HEK293 (cell line): Measurements from ENCODE around the gene ATXN2.

Experiments used
- CTCF ChIA-PET: fragments of 350-600 bp; formaldehyde crosslinking; extraction: SDS; loops from one replicate; lab custom pipeline; 2021; ENCODE audit warnings: antibody characterized with exemption; lab: Yijun Ruan, JAX
- POLR2A ChIA-PET: fragments of 300-600 bp; formaldehyde crosslinking; extraction: SDS; loops from one replicate; lab custom pipeline; 2020; ENCODE audit warnings: antibody characterized with exemption, inconsistent platforms; lab: Yijun Ruan, JAX
- H3K27ac ChIP-seq: fragments of 200-500 bp; sonication (Bioruptor generic); 2 replicates; pipeline ENCODE4 v1.5.1; 2014; ENCODE audit warnings: low read depth, low read length, control low read depth, inconsistent platforms; ENCODE audit errors: extremely low read depth
- H3K36me3 ChIP-seq, 2 experiments: fragments of 200-500 bp in 1 of 2; sonication (Bioruptor generic) in 1 of 2; 1 replicate in 1 of 2; 2 replicates in 1 of 2; pipeline ENCODE4 v1.5.1; 2014 to 2017; ENCODE audit warnings: inconsistent platforms in 2 of 2, low read length in 2 of 2; ENCODE audit not compliant: control insufficient read depth in 2 of 2, insufficient read depth in 1 of 2
- H3K4me1 ChIP-seq: fragments of 200-500 bp; sonication (Bioruptor generic); 2 replicates; pipeline ENCODE4 v1.5.1; 2014; ENCODE audit warnings: mild to moderate bottlenecking, low read length, inconsistent platforms; ENCODE audit not compliant: control insufficient read depth, insufficient read depth
- H3K4me3 ChIP-seq: 2 replicates; pipeline ENCODE4 v1.5.1; 2011; ENCODE audit warnings: low read depth, mild to moderate bottlenecking, control low read depth, low read length, moderate library complexity
- H3K9me3 ChIP-seq: fragments of 200-500 bp; sonication (Bioruptor generic); 2 replicates; pipeline ENCODE4 v1.5.1; 2014; ENCODE audit warnings: low read depth, low read length, inconsistent platforms; ENCODE audit not compliant: control insufficient read depth, insufficient read depth
- BCL11A ChIP-seq: fragments of 450-650 bp; formaldehyde crosslinking; IDR thresholded peaks from 2 replicates; pipeline ENCODE4 v1.5.1; 2016; ENCODE audit warnings: low read depth, missing biosample characterization, missing genetic modification characterization
- BCL11B ChIP-seq: fragments of 450-650 bp; formaldehyde crosslinking; IDR thresholded peaks from 2 replicates; pipeline ENCODE4 v1.5.1; 2016; ENCODE audit warnings: low read depth, missing biosample characterization, missing genetic modification characterization
- SCRT1 ChIP-seq: fragments of 450-650 bp; formaldehyde crosslinking; IDR thresholded peaks from 2 replicates; pipeline ENCODE4 v1.5.1; 2016; ENCODE audit warnings: missing biosample characterization, missing genetic modification characterization, borderline replicate concordance
- SP3 ChIP-seq: fragments of 450-650 bp; formaldehyde crosslinking; IDR thresholded peaks from 2 replicates; pipeline ENCODE4 v1.5.1; 2016; ENCODE audit warnings: missing biosample characterization, missing genetic modification characterization
- WT1 ChIP-seq: fragments of 450-650 bp; formaldehyde crosslinking; IDR thresholded peaks from 2 replicates; pipeline ENCODE4 v1.5.1; 2016; ENCODE audit warnings: missing biosample characterization, missing genetic modification characterization
- ZBTB6 ChIP-seq: fragments of 450-650 bp; formaldehyde crosslinking; IDR thresholded peaks from 2 replicates; pipeline ENCODE4 v1.5.1; 2017; ENCODE audit warnings: missing biosample characterization, missing genetic modification characterization
- ZNF114 ChIP-seq: fragments of 450-650 bp; formaldehyde crosslinking; IDR thresholded peaks from 2 replicates; pipeline ENCODE4 v1.5.0; 2017; ENCODE audit warnings: missing biosample characterization, missing genetic modification characterization
- ZNF138 ChIP-seq: fragments of 450-650 bp; formaldehyde crosslinking; IDR thresholded peaks from 2 replicates; pipeline ENCODE4 v1.5.1; 2016; ENCODE audit warnings: missing biosample characterization, missing genetic modification characterization, borderline replicate concordance
- ZNF169 ChIP-seq: fragments of 450-650 bp; formaldehyde crosslinking; IDR thresholded peaks from 2 replicates; pipeline ENCODE4 v1.5.1; 2016; ENCODE audit warnings: missing biosample characterization, missing genetic modification characterization
- ZNF48 ChIP-seq: fragments of 450-650 bp; formaldehyde crosslinking; IDR thresholded peaks from 2 replicates; pipeline ENCODE4 v1.5.1; 2016; ENCODE audit warnings: missing biosample characterization, missing genetic modification characterization
- ZNF514 ChIP-seq: fragments of 450-650 bp; formaldehyde crosslinking; IDR thresholded peaks from 2 replicates; pipeline ENCODE4 v1.5.1; 2016; ENCODE audit warnings: missing biosample characterization, missing genetic modification characterization
- ZNF530 ChIP-seq: fragments of 450-650 bp; formaldehyde crosslinking; IDR thresholded peaks from 2 replicates; pipeline ENCODE4 v1.5.1; 2016; ENCODE audit warnings: low read depth, missing biosample characterization, missing genetic modification characterization
- ZNF600 ChIP-seq: fragments of 450-650 bp; formaldehyde crosslinking; IDR thresholded peaks from 2 replicates; pipeline ENCODE4 v1.5.1; 2016; ENCODE audit warnings: missing biosample characterization, missing genetic modification characterization
- ZNF704 ChIP-seq: fragments of 450-650 bp; formaldehyde crosslinking; IDR thresholded peaks from 2 replicates; pipeline ENCODE4 v1.5.1; 2016; ENCODE audit warnings: missing biosample characterization, missing genetic modification characterization
- ZSCAN30 ChIP-seq: fragments of 450-650 bp; IDR thresholded peaks from 2 replicates; pipeline ENCODE4 v1.5.1; 2018; ENCODE audit warnings: missing biosample characterization, mild to moderate bottlenecking, missing genetic modification characterization, moderate library complexity
- TF ChIP-seq, protein P1 (sequence below): fragments of 450-650 bp; formaldehyde crosslinking; IDR thresholded peaks from 2 replicates; pipeline ENCODE4 v1.5.1; 2016; ENCODE audit warnings: missing biosample characterization, missing genetic modification characterization
- TF ChIP-seq, protein P2 (sequence below): fragments of 450-650 bp; formaldehyde crosslinking; IDR thresholded peaks from 2 replicates; pipeline ENCODE4 v1.5.1; 2017; ENCODE audit warnings: missing biosample characterization, missing genetic modification characterization
- TF ChIP-seq, protein P3 (sequence below): fragments of 450-650 bp; formaldehyde crosslinking; IDR thresholded peaks from 2 replicates; pipeline ENCODE4 v1.5.1; 2016; ENCODE audit warnings: missing biosample characterization, missing genetic modification characterization

Gene ATXN2

DNA sequence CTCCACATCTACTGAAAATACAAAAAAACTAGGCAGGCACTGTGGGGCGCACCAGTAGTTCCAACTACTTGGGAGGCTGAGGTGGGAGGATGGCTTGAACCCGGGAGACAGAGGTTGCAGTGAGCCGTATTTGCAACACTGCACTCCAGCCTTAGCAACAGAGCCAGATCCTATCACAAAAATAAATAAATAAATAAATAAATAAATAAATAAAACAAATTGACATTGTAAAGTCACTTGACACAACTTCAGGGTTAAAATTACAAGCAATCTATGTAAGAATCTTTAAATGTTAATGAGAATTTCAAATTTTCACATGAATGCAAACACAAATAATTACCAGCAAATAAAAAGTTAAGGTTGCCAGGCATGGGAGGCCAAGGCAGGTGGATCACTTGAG lies 11.1 kb downstream of the ATXN2 start (continued):
- TF ChIP-seq ZBTB6 (tag by site-specific recombination) (no peak), ZNF114 (no peak), ZSCAN30 (no peak)

DNA sequence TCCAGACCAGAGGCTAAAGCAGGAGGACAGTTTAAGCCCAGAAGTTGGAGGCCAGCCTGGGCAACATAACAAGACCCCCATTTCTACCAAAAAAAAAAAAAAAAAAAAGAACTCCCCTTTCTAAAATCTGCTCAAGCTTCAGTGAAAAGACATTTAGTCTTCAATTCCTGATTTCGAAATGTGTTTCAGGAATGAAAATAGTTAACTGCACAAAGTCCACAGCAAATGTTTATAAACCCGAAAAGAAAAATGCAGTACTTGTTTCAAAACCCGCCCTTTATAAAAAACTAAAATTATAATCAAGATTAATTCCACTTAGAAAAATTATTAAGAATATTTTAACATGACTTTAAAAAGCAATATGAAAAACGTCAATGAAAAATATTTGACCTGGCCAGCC lies 12.1 kb downstream of the ATXN2 start:
- TF ChIP-seq, protein P1, sequence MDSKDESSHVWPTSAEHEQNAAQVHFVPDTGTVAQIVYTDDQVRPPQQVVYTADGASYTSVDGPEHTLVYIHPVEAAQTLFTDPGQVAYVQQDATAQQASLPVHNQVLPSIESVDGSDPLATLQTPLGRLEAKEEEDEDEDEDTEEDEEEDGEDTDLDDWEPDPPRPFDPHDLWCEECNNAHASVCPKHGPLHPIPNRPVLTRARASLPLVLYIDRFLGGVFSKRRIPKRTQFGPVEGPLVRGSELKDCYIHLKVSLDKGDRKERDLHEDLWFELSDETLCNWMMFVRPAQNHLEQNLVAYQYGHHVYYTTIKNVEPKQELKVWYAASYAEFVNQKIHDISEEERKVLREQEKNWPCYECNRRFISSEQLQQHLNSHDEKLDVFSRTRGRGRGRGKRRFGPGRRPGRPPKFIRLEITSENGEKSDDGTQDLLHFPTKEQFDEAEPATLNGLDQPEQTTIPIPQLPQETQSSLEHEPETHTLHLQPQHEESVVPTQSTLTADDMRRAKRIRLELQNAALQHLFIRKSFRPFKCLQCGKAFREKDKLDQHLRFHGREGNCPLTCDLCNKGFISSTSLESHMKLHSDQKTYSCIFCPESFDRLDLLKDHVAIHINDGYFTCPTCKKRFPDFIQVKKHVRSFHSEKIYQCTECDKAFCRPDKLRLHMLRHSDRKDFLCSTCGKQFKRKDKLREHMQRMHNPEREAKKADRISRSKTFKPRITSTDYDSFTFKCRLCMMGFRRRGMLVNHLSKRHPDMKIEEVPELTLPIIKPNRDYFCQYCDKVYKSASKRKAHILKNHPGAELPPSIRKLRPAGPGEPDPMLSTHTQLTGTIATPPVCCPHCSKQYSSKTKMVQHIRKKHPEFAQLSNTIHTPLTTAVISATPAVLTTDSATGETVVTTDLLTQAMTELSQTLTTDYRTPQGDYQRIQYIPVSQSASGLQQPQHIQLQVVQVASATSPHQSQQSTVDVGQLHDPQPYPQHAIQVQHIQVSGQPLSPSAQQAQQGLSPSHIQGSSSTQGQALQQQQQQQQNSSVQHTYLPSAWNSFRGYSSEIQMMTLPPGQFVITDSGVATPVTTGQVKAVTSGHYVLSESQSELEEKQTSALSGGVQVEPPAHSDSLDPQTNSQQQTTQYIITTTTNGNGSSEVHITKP (tag by site-specific recombination) = no peak
- TF ChIP-seq ZNF138 (tag by site-specific recombination) = no peak
- no peak for TF ChIP-seq BCL11B
- no peak overlapping the region for H3K27ac ChIP-seq
- POLR2A ChIA-PET = no interaction called here
- H3K4me1 ChIP-seq = peaks cover 10% of the 10 kb centered on the region
- H3K4me3 ChIP-seq = no peak overlapping the region
- H3K36me3 ChIP-seq = peaks cover 0 to 6% of the 10 kb centered on the region in 2 experiments; a peak in 1 of 3 replicates
- CTCF ChIA-PET = no interaction called here
- no peaks in the 10 kb centered on the region for H3K9me3 ChIP-seq

GRCh38 chr12:111585690-111586089 lies 13.4 kb downstream of the ATXN2 start:
- ChIA-PET CTCF (interaction anchor here (0.6 to 0.7 kb wide), 2 partner anchors 12 to 111 kb away, joined by 3 read pairs; no protein-coding TSS in a partner anchor), POLR2A (interaction anchor here (0.7 to 1.5 kb wide), 2 partner anchors 12 to 72 kb away, joined by 3 to 5 read pairs; no protein-coding TSS in a partner anchor)
- H3K9me3 ChIP-seq = no peaks in the 10 kb centered on the region
- H3K36me3 ChIP-seq = peaks cover 0 to 6% of the 10 kb centered on the region in 2 experiments; a peak in 1 of 3 replicates
- 0 out of 2 replicates have a peak overlapping the region, but pooled peaks have one; percentile 31 for H3K27ac ChIP-seq
- peak; percentile 23; the same call in 1 of the 2 replicates for TF ChIP-seq SCRT1 (tag by site-specific recombination)
- no peak for TF ChIP-seq ZNF704 (tag by site-specific recombination)
- peaks cover 5% of the 10 kb centered on the region; the same call in 1 of the 2 replicates for H3K4me1 ChIP-seq
- no peak overlapping the region for H3K4me3 ChIP-seq

DNA sequence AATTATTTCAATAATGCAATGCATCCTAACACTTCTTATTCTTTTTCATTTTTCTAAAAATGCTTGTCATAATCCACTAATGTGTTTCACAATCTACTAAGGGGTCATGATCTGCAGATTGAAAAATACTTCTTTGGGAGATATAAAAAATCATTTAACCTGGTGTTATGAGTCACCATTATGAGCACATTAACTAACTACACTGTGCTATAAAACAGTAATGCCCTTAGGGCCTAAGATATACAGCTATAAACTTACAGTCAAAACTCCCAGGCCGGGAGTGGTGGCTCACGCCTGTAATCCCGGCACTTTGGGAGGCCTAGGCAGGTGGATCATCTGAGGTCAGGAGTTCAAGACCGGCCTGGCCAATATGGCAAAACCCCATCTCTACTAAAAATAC lies 14.2 kb downstream of the ATXN2 start:
- H3K36me3 ChIP-seq = peaks cover 1 to 6% of the 10 kb centered on the region in 2 experiments; a peak in 2 of 3 replicates
- ChIA-PET CTCF (no interaction called here), POLR2A (interaction anchor here (0.5 to 1.5 kb wide), 2 partner anchors 12 to 28 kb away, joined by 3 read pairs; no protein-coding TSS in a partner anchor)
- no peaks in the 10 kb centered on the region for H3K9me3 ChIP-seq
- H3K4me1 ChIP-seq = peaks cover 5% of the 10 kb centered on the region; the same call in 1 of the 2 replicates
- H3K27ac ChIP-seq = no peak overlapping the region
- no peak overlapping the region for H3K4me3 ChIP-seq
- TF ChIP-seq ZNF514 (no peak), ZNF530 (tag by site-specific recombination) (no peak), SP3 (tag by site-specific recombination) (0 out of 2 replicates have a peak, but pooled peaks have one; percentile 12), ZNF600 (no peak), ZNF169 (tag by site-specific recombination) (no peak), ZBTB6 (tag by site-specific recombination) (no peak), WT1 (tag by site-specific recombination) (peak; percentile 35; the same call in 1 of the 2 replicates), BCL11A (tag by site-specific recombination) (peak; percentile 72), ZNF48 (no peak)
- TF ChIP-seq, protein P2, sequence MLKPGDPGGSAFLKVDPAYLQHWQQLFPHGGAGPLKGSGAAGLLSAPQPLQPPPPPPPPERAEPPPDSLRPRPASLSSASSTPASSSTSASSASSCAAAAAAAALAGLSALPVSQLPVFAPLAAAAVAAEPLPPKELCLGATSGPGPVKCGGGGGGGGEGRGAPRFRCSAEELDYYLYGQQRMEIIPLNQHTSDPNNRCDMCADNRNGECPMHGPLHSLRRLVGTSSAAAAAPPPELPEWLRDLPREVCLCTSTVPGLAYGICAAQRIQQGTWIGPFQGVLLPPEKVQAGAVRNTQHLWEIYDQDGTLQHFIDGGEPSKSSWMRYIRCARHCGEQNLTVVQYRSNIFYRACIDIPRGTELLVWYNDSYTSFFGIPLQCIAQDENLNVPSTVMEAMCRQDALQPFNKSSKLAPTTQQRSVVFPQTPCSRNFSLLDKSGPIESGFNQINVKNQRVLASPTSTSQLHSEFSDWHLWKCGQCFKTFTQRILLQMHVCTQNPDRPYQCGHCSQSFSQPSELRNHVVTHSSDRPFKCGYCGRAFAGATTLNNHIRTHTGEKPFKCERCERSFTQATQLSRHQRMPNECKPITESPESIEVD (tag by site-specific recombination) = peak; percentile 96
- TF ChIP-seq, protein P3, sequence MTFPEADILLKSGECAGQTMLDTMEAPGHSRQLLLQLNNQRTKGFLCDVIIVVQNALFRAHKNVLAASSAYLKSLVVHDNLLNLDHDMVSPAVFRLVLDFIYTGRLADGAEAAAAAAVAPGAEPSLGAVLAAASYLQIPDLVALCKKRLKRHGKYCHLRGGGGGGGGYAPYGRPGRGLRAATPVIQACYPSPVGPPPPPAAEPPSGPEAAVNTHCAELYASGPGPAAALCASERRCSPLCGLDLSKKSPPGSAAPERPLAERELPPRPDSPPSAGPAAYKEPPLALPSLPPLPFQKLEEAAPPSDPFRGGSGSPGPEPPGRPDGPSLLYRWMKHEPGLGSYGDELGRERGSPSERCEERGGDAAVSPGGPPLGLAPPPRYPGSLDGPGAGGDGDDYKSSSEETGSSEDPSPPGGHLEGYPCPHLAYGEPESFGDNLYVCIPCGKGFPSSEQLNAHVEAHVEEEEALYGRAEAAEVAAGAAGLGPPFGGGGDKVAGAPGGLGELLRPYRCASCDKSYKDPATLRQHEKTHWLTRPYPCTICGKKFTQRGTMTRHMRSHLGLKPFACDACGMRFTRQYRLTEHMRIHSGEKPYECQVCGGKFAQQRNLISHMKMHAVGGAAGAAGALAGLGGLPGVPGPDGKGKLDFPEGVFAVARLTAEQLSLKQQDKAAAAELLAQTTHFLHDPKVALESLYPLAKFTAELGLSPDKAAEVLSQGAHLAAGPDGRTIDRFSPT (tag by site-specific recombination) = 0 out of 2 replicates have a peak, but pooled peaks have one; percentile 33
